Esophagus squamous epithelium (tissue), 4 donors: Measurements from ENCODE around the gene TASL.

Source experiments
- POLR2A ChIP-seq, 4 donors: fragments of 450-650 bp; IDR thresholded peaks; one replicate each; pipeline ENCODE4 v1.6.1; 2017; ENCODE audit warnings: antibody characterized with exemption in 4 of 4, mild to moderate bottlenecking in 4 of 4, moderate library complexity in 3 of 4
- TF ChIP-seq, protein P1 (sequence below), 6 experiments: fragments of 450-650 bp in 4 of 6; fragments of 200-600 bp in 2 of 6; sonication (generic) in 2 of 6; IDR thresholded peaks; one replicate each; pipeline ENCODE4 v1.5.1; 2016 to 2019; ENCODE audit warnings: antibody characterized with exemption in 6 of 6, mild to moderate bottlenecking in 4 of 6, moderate library complexity in 4 of 6

DNA sequence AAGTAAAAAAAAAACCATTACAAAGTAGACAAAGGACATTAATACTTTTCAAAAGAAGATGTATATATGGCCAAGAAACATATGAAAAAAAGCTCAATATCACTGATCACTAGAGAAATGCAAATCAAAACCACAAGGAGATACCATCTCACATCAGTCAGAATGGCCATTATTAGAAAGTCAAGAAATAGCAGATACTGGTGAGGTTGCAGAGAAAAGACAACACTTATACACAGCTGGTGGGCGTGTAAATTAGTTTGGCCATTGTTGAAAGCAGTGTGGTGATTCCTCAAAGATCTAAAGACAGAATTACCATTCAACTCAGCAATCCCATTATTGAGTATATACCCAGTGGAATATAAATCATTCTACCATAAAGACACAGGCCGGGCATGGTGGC, 39.3 kb downstream of the TASL start:
- TF ChIP-seq, protein P1, sequence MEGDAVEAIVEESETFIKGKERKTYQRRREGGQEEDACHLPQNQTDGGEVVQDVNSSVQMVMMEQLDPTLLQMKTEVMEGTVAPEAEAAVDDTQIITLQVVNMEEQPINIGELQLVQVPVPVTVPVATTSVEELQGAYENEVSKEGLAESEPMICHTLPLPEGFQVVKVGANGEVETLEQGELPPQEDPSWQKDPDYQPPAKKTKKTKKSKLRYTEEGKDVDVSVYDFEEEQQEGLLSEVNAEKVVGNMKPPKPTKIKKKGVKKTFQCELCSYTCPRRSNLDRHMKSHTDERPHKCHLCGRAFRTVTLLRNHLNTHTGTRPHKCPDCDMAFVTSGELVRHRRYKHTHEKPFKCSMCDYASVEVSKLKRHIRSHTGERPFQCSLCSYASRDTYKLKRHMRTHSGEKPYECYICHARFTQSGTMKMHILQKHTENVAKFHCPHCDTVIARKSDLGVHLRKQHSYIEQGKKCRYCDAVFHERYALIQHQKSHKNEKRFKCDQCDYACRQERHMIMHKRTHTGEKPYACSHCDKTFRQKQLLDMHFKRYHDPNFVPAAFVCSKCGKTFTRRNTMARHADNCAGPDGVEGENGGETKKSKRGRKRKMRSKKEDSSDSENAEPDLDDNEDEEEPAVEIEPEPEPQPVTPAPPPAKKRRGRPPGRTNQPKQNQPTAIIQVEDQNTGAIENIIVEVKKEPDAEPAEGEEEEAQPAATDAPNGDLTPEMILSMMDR (IDR thresholded peaks at IDR 0.05) = no peak
- no peak for TF ChIP-seq POLR2A (IDR thresholded peaks at IDR 0.05)
